Progenitor cell of endocrine pancreas (in vitro differentiated cells): ENCODE measurements around the gene CALML3. TPM values are rescaled to one million over a fixed set of nuclear protein-coding genes. Genes with fewer than 3 reads are reported as not detected.

Experiments
- DNase-seq: peaks from one replicate; pipeline ENCODE4 v3.0.0; 2021; ENCODE audit warnings: low spot score; ENCODE audit not compliant: unreplicated experiment
- H3K27ac Mint-ChIP-seq: 2 replicates; pipeline ENCODE4 v1.8.0; 2021; ENCODE audit warnings: mild to moderate bottlenecking, moderate library complexity, mixed read lengths
- H3K27me3 Mint-ChIP-seq: 2 replicates; pipeline ENCODE4 v1.8.0; 2021; ENCODE audit warnings: mixed read lengths
- H3K36me3 Mint-ChIP-seq: 2 replicates; pipeline ENCODE4 v1.8.0; 2022; ENCODE audit warnings: mixed read lengths; ENCODE audit not compliant: insufficient read depth
- H3K4me1 Mint-ChIP-seq: 2 replicates; pipeline ENCODE4 v1.8.0; 2021; ENCODE audit warnings: low read depth, mixed read lengths
- H3K4me3 Mint-ChIP-seq: 2 replicates; pipeline ENCODE4 v1.8.0; 2021; ENCODE audit warnings: low read depth, mild to moderate bottlenecking, moderate library complexity, mixed read lengths
- H3K9me3 Mint-ChIP-seq: 2 replicates; pipeline ENCODE4 v1.8.0; 2021; ENCODE audit warnings: low read depth, mixed read lengths
- CTCF ChIP-seq: fragments of 200-600 bp; sonication (generic); IDR thresholded peaks from one replicate; pipeline ENCODE4 v1.5.0; 2021; ENCODE audit warnings: antibody characterized with exemption, mild to moderate bottlenecking; ENCODE audit not compliant: unreplicated experiment
- total RNA-seq: library from RNA; stranded (reverse); gene quantifications from 2 replicates; pipeline ENCODE4 v1.2.1, GENCODE V29; 2021

CALML3 gene
- total RNA-seq, 1 donor from 2014 or later = not detected

GRCh38 chr10:5570979-5571810, 46.4 kb downstream of the CALML3 start:
- H3K27me3 Mint-ChIP-seq = peaks cover 21% of the 10 kb centered on the region
- H3K36me3 Mint-ChIP-seq = no peaks in the 10 kb centered on the region
- no peak for TF ChIP-seq CTCF
- no peak overlapping the region for H3K27ac Mint-ChIP-seq
- H3K4me3 Mint-ChIP-seq = no peak overlapping the region
- no peak for DNase-seq
- H3K9me3 Mint-ChIP-seq = peaks cover 3% of the 10 kb centered on the region
- H3K4me1 Mint-ChIP-seq = peaks cover 33% of the 10 kb centered on the region

- TF ChIP-seq CTCF = no peak
- Mint-ChIP-seq H3K27ac (no peak overlapping the region), H3K9me3 (peaks cover 3% of the 10 kb centered on the region), H3K4me1 (peaks cover 30% of the 10 kb centered on the region), H3K36me3 (no peaks in the 10 kb centered on the region), H3K27me3 (peaks cover 19% of the 10 kb centered on the region), H3K4me3 (no peak overlapping the region)
- DNase-seq = no peak
Observed at GRCh38 chr10:5571826-5572225, 47.1 kb downstream of the CALML3 start.

DNA sequence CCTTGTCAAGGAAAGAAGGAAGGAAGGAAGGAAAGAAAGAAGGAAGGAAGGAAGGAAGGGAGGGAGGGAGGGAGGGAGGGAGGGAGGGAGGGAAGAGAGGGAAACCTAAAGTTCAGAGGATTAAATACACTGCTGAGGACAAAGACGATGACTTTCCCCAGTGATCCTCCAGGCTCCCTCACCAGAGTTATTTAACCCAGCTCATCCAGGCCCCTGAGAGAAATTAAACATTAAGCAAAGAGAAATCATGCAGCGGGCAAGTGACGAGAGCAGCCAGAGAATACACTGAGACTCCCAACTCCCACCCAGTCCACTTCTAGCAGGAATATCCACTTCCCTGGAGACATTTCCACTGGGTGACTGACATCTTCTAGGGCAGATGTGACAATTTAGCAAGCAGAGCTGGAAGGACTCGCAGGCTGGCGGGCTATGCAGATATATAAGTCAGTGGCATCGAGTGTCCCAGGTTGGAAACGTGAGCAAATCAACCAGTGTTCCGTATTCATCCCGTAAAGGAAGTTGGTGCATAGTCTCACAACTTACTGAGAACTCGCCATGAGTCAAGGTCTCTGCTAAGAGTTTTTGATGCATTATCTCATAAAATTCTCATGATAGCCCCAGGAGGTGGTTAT, 48.7 kb downstream of the CALML3 start:
- H3K9me3 Mint-ChIP-seq = peaks cover 3% of the 10 kb centered on the region
- peak overlapping the region; percentile 62 for H3K27ac Mint-ChIP-seq
- TF ChIP-seq CTCF = no peak
- no peak overlapping the region for H3K4me3 Mint-ChIP-seq
- H3K36me3 Mint-ChIP-seq = no peaks in the 10 kb centered on the region
- H3K27me3 Mint-ChIP-seq = peaks cover 19% of the 10 kb centered on the region
- no peak for DNase-seq
- H3K4me1 Mint-ChIP-seq = peaks cover 16% of the 10 kb centered on the region

GRCh38 chr10:5573968-5574641, 49.3 kb downstream of the CALML3 start:
- H3K9me3 Mint-ChIP-seq = no peaks in the 10 kb centered on the region

More at GRCh38 chr10:5573968-5574641, 49.3 kb downstream of the CALML3 start:
- Mint-ChIP-seq H3K4me1 (peaks cover 16% of the 10 kb centered on the region), H3K4me3 (no peak overlapping the region), H3K27me3 (peaks cover 19% of the 10 kb centered on the region), H3K27ac (no peak overlapping the region), H3K36me3 (no peaks in the 10 kb centered on the region)
- no peak for TF ChIP-seq CTCF
- DNase-seq = no peak
